Measurements from ENCODE around the gene PPP1R16B. TPM values are rescaled to one million over a fixed set of nuclear protein-coding genes. Genes with fewer than 3 reads are reported as not detected.

The PPP1R16B gene
- total and polyA plus RNA-seq, 2 of the 8 experiments (the other 6 are each of a cell fraction or from before 2014, with no cell fraction given) = 2.6 to 8.9 TPM

DNA sequence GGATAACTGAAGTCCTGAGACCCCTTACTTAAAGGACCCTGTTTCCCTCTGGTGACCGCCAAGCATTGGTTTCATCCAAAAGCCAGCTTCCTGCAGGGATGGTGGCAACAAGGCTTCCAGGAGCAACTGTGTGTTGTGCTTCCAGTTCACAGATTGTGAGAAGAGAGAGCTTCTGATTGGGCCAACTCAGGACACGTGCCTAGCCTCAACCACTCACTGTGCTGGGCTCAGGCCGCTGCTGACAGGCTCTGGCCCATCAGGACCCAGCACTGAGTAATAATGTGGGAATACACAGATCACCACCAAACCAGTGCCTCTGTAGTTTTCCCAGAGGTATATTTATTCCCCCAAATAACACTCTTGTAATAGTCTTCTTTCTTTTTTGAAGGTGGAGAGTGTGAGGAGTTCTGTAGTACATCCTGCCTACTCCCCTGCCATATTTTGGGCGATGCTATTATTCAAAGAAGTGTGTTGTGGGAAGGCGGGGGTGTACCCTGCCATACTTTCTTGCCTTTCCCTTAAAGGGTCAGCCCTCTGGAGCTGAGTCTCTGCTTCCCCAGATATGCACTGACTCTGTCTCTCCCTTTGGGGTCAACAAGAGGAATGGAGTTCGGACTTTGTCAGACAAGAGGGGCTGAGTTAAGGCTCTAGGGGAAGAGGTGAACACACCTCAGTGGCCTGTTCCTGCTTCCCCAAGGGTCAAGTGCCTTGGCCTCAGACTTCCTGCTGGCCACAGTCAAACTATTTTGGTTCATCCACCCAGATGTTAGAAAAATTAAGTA lies 23.2 kb downstream of the PPP1R16B start:
- H3K18ac ChIP-seq (ENCODE audit: extremely low read depth, low read length) = no peak overlapping the region
- no peak overlapping the region for H4K8ac ChIP-seq (ENCODE audit: extremely low read depth, insufficient read depth, low read length)
- no peak overlapping the region for H3K14ac ChIP-seq (ENCODE audit: insufficient read length)
- H3K27me3 ChIP-seq (replicated peaks in 1 of 4; ENCODE audit: control insufficient read depth in 3 of 4, extremely low read depth in 1 of 4, insufficient read depth in 3 of 4, low read length in 3 of 4) = no peaks in the 10 kb centered on the region
- no peak overlapping the region for H3K4me3 ChIP-seq (ENCODE audit: extremely low read depth in 1 of 4, insufficient read depth in 2 of 4, low read depth in 3 of 4, low read length in 4 of 4)
- no peak overlapping the region for H4K91ac ChIP-seq (replicated peaks; ENCODE audit: insufficient read length, low read length)
- H2BK15ac ChIP-seq (ENCODE audit: low read length) = no peak overlapping the region
- no peak for DNase-seq (ENCODE audit: low read depth in 1 of 2, low spot score in 2 of 2)
- no peak overlapping the region for H4K5ac ChIP-seq (ENCODE audit: insufficient read length, low read depth, low read length)
- no peak overlapping the region for H2AK5ac ChIP-seq (ENCODE audit: low read depth, low read length)
- no peak overlapping the region for H3K27ac ChIP-seq (ENCODE audit: low read depth, low read length)
- no peak overlapping the region for H3K4ac ChIP-seq (replicated peaks; ENCODE audit: insufficient read length, low read depth, low read length)
- POLR2A ChIA-PET (ENCODE audit: partially characterized antibody) = interaction anchor here (0.8 to 1.5 kb wide), 3 partner anchors 10 to 13 kb away, joined by 3 read pairs; no protein-coding TSS in a partner anchor
- no peak overlapping the region for H2BK5ac ChIP-seq (ENCODE audit: low read depth, low read length)
- no peaks in the 10 kb centered on the region for H3K9me3 ChIP-seq (ENCODE audit: insufficient read depth in 2 of 2, low read depth in 1 of 2, low read length in 1 of 2)
- H4K20me1 ChIP-seq (replicated peaks in 1 of 2; ENCODE audit: control insufficient read depth in 1 of 2, insufficient read depth in 2 of 2, low read length in 2 of 2) = no peaks in the 10 kb centered on the region
- no peak overlapping the region for H2BK120ac ChIP-seq (replicated peaks; ENCODE audit: low read depth, low read length)
- FAIRE-seq = no peak
- no peaks in the 10 kb centered on the region; the same call in 1 of the 2 replicates for H3K79me1 ChIP-seq (ENCODE audit: low read depth, low read length)
- no peak overlapping the region for H2AFZ ChIP-seq (ENCODE audit: low read length)
- no peak overlapping the region for H3K4me2 ChIP-seq (ENCODE audit: insufficient read depth in 1 of 2, low read depth in 2 of 2, low read length in 2 of 2)
- H2BK12ac ChIP-seq (ENCODE audit: low read depth, low read length) = no peak overlapping the region
- H3K23ac ChIP-seq (ENCODE audit: insufficient read length) = no peak overlapping the region
- H3K56ac ChIP-seq (replicated peaks; ENCODE audit: insufficient read length, low read depth, low read length) = no peak overlapping the region
- CTCF ChIA-PET (ENCODE audit: partially characterized antibody) = interaction anchor here (1.1 to 1.3 kb wide), 2 partner anchors 38 to 64 kb away, joined by 4 read pairs; no protein-coding TSS in a partner anchor
- H3K23me2 ChIP-seq (ENCODE audit: low read depth, low read length) = no peaks in the 10 kb centered on the region; the same call in 1 of the 2 replicates
- no peaks in the 10 kb centered on the region for H3K79me2 ChIP-seq (ENCODE audit: control insufficient read depth in 1 of 2, insufficient read depth in 2 of 2, low read length in 2 of 2)
- WGBS, 2 experiments (ENCODE audit: extremely low coverage in 1 of 2, insufficient coverage in 1 of 2, insufficient read length in 1 of 2, insufficient replicate concordance in 2 of 2, low coverage in 1 of 2, low lambda C conversion rate in 2 of 2, missing lambda C conversion rate in 1 of 2) = 91% methylated on average over 6 of the region's 6 CpGs; no CpG with 5 or more reads in 1 of the 2 experiments
- H3K36me3 ChIP-seq (ENCODE audit: control insufficient read depth in 2 of 4, insufficient read depth in 4 of 4, low read length in 3 of 4) = no peaks in the 10 kb centered on the region
- peaks cover 8 to 17% (median 16%) of the 10 kb centered on the region in 4 experiments; a peak in 6 of 7 replicates for H3K4me1 ChIP-seq (replicated peaks in 1 of 4; ENCODE audit: control insufficient read depth in 3 of 4, insufficient read depth in 4 of 4, low read length in 3 of 4)
- no peak overlapping the region for H2BK20ac ChIP-seq (ENCODE audit: low read length)
- no peak overlapping the region for H3K9ac ChIP-seq (replicated peaks in 1 of 4; ENCODE audit: extremely low read depth in 1 of 4, low read depth in 3 of 4, low read length in 3 of 4)
- TF ChIP-seq EGR1 (IDR thresholded peaks at IDR 0.05; ENCODE audit: borderline replicate concordance, low read depth, low read length) (no peak), SIRT6 (IDR thresholded peaks at IDR 0.05; ENCODE audit: low read length) (no peak), RAD21 (IDR thresholded peaks at IDR 0.05 in 1 of 2, conservative IDR thresholded peaks at IDR 0.05 in 1 of 2; ENCODE audit: low read depth in 2 of 2, low read length in 2 of 2) (no peak), GTF2F1 (IDR thresholded peaks at IDR 0.05; ENCODE audit: borderline replicate concordance, low read depth, low read length) (no peak), CREB1 (IDR thresholded peaks at IDR 0.05) (no peak), NRF1 (IDR thresholded peaks at IDR 0.05; ENCODE audit: low read depth, low read length) (no peak), POLR2A (IDR thresholded peaks at IDR 0.05; ENCODE audit: control extremely low read depth in 1 of 2, low read depth in 2 of 2, low read length in 2 of 2) (no peak), GABPA (IDR thresholded peaks at IDR 0.05; ENCODE audit: borderline replicate concordance, insufficient read depth, low read length) (no peak), TEAD4 (IDR thresholded peaks at IDR 0.05; ENCODE audit: low read depth, low read length) (no peak), CTBP2 (IDR thresholded peaks at IDR 0.05; ENCODE audit: borderline replicate concordance, insufficient read depth, insufficient read length, low read length) (no peak), SP2 (IDR thresholded peaks at IDR 0.05; ENCODE audit: low read length) (no peak)
- TF ChIP-seq, protein P1, sequence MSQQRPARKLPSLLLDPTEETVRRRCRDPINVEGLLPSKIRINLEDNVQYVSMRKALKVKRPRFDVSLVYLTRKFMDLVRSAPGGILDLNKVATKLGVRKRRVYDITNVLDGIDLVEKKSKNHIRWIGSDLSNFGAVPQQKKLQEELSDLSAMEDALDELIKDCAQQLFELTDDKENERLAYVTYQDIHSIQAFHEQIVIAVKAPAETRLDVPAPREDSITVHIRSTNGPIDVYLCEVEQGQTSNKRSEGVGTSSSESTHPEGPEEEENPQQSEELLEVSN (IDR thresholded peaks at IDR 0.05) = no peak
